A549 treated with dexamethasone at 1 μM for 4 hours (cell line): Measurements from ENCODE around the gene TTLL6. TPM values are rescaled to one million over a fixed set of nuclear protein-coding genes. Genes with fewer than 3 reads are reported as not detected.

Experiments used
- total RNA-seq: library from RNA; stranded (reverse); fragments of 200-300 nt; extraction: Qiagen RNA extraction; gene quantifications from 5 replicates; pipeline ENCODE4 v1.2.3, GENCODE V29; 2022

The TTLL6 gene
- total RNA-seq, result 0.56 to 1.1 TPM (median 0.70 TPM) in 5 replicates

GRCh38 chr17:48816774-48817590, at the start of gene TTLL6:
Gene TTLL6, minus strand, starts transcription at chr17:48817229. Its CDS starts 157 bp downstream, at chr17:48817072.

GRCh38 chr17:48830840-48831548, 14.0 kb upstream of the TTLL6 start, which contains the start of gene CALCOCO2:
Gene CALCOCO2, plus strand, starts transcription at chr17:48831035. Its CDS starts 10,673 bp downstream, at chr17:48841708.

GRCh38 chr17:48728232-48729231, 88.5 kb downstream of the TTLL6 start, which contains the start of gene HOXB13:
Gene HOXB13, minus strand, starts transcription at chr17:48728750. Its CDS starts 157 bp downstream, at chr17:48728593.

GRCh38 chr17:48722915-48723422, 94.1 kb downstream of the TTLL6 start, which contains the start of gene PRAC2:
Gene PRAC2, plus strand, starts transcription at chr17:48723185. Its CDS starts 1,226 bp downstream, at chr17:48724411.

DNA sequence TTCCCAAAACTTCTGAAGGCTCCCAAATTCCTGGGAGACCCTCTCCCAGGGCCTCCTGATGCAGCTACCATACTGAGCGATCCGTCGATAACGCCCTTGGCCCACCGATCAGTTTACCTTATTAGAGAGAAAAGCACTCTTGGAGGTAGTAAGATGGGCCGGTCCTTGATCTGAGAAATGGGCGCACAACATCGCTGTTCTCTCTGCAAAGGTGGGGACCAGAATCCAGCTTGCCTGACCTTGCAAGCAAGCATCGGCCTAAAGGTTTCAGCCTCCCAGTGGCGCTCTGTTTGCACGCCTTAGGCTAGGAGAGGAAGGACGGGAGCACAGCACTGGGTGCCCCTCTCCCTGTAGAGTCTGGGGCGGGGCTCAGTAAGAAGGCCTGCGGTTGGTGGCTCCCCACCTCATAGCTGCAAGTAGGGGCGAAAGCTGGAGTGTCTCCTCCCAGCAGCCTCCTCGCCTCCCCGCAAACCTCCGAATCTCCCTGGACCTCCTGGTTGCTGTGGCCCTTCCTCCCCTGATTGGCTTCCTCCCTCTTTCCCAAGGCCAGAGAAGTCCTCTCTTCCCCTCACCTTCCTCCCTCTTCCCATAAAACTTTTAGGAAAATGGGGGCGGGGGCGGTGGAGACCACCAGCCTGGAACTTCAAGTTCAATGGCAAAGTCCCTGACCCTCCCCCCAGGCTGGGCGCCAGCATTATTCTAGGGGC, 94.7 kb downstream of the TTLL6 start, which contains the start of gene PRAC1:
TSS of gene PRAC1 (minus strand) at position 318 of the 707 bp plus-strand sequence. CDS start at position 192, 126 bp downstream.

Other genes starting within 250 kb of the TTLL6 start
- 0.06 to 0.13 TPM (median 0.09 TPM) in 5 replicates for gene HOXB4, start 238.9 kb downstream of the TTLL6 start, total RNA-seq
- gene HOXB3, start 227.0 kb downstream of the TTLL6 start, total RNA-seq, result 3.9 to 6.9 TPM (median 6.0 TPM) in 5 replicates
- gene HOXB5, start 223.4 kb downstream of the TTLL6 start, total RNA-seq, result 0.88 to 2.5 TPM (median 2.0 TPM) in 5 replicates
- 2.5 to 5.9 TPM (median 4.8 TPM) in 5 replicates for gene HOXB6, start 212.2 kb downstream of the TTLL6 start, total RNA-seq
- 28.6 to 35.7 TPM (median 31.4 TPM) in 5 replicates for gene HOXB7, start 206.2 kb downstream of the TTLL6 start, total RNA-seq
- 5.3 to 6.8 TPM (median 5.9 TPM) in 5 replicates for gene HOXB8, start 201.9 kb downstream of the TTLL6 start, total RNA-seq
- gene HOXB9, start 190.9 kb downstream of the TTLL6 start, total RNA-seq, result 7.0 to 7.5 TPM (median 7.3 TPM) in 5 replicates
- gene PRAC1, start 94.7 kb downstream of the TTLL6 start, total RNA-seq, result not detected in 5 replicates
- gene PRAC2, start 94.0 kb downstream of the TTLL6 start, total RNA-seq, result not detected in 5 replicates
- 1.6 to 2.3 TPM (median 2.0 TPM) in 5 replicates for gene HOXB13, start 88.5 kb downstream of the TTLL6 start, total RNA-seq
- 76.5 to 92.9 TPM (median 91.9 TPM) in 5 replicates for gene CALCOCO2, start 13.8 kb upstream of the TTLL6 start, total RNA-seq
- 449 to 777 TPM (median 534 TPM) in 5 replicates for gene ATP5MC1, start 75.6 kb upstream of the TTLL6 start, total RNA-seq
- gene UBE2Z, start 91.2 kb upstream of the TTLL6 start, total RNA-seq, result 117 to 131 TPM (median 125 TPM) in 5 replicates
- 282 to 307 TPM (median 283 TPM) in 5 replicates for gene SNF8, start 127.6 kb upstream of the TTLL6 start, total RNA-seq
- gene GIP, start 151.4 kb upstream of the TTLL6 start, total RNA-seq, result 3.5 to 5.6 TPM (median 4.5 TPM) in 5 replicates
- gene IGF2BP1, start 180.2 kb upstream of the TTLL6 start, total RNA-seq, result 49.8 to 95.2 TPM (median 92.0 TPM) in 5 replicates